ENCODE results near the gene HNRNPF.

DNA sequence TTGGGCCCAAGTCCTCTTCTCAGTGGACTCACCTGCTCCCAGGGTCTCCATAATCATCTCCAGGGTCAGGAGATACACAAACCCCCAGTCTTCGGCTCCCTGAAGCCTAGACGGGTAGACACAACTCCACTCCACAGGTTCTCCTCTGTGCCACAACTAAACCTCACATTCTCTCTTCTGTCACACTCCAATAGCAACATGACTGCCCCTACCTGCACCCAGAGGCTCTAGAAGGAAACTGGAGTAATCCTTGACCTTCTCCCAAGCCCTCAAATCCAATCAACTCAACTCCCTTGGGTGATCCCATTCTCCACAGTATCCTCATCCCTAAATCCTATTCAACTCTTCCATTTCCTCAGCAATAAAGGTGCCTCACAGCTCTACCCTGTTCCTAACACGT, 16.2 kb downstream of the HNRNPF start:
- TF ChIP-seq, protein P1, sequence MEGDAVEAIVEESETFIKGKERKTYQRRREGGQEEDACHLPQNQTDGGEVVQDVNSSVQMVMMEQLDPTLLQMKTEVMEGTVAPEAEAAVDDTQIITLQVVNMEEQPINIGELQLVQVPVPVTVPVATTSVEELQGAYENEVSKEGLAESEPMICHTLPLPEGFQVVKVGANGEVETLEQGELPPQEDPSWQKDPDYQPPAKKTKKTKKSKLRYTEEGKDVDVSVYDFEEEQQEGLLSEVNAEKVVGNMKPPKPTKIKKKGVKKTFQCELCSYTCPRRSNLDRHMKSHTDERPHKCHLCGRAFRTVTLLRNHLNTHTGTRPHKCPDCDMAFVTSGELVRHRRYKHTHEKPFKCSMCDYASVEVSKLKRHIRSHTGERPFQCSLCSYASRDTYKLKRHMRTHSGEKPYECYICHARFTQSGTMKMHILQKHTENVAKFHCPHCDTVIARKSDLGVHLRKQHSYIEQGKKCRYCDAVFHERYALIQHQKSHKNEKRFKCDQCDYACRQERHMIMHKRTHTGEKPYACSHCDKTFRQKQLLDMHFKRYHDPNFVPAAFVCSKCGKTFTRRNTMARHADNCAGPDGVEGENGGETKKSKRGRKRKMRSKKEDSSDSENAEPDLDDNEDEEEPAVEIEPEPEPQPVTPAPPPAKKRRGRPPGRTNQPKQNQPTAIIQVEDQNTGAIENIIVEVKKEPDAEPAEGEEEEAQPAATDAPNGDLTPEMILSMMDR (IDR thresholded peaks at IDR 0.05; ENCODE audit: insufficient read depth, low read length, poor library complexity, severe bottlenecking) = no peak
- no peak for TF ChIP-seq EZH2phosphoT487 (conservative IDR thresholded peaks at IDR 0.05; ENCODE audit: low read length)
